NCI-H2029 treated with DMSO at 0.1 percent for 48 hours (cell line): ENCODE measurements around the gene KCND1.

Experiments
- DNase-seq: peaks from one replicate; lab custom pipeline; 2025; lab: John Stamatoyannopoulos, UW

Gene KCND1

DNA sequence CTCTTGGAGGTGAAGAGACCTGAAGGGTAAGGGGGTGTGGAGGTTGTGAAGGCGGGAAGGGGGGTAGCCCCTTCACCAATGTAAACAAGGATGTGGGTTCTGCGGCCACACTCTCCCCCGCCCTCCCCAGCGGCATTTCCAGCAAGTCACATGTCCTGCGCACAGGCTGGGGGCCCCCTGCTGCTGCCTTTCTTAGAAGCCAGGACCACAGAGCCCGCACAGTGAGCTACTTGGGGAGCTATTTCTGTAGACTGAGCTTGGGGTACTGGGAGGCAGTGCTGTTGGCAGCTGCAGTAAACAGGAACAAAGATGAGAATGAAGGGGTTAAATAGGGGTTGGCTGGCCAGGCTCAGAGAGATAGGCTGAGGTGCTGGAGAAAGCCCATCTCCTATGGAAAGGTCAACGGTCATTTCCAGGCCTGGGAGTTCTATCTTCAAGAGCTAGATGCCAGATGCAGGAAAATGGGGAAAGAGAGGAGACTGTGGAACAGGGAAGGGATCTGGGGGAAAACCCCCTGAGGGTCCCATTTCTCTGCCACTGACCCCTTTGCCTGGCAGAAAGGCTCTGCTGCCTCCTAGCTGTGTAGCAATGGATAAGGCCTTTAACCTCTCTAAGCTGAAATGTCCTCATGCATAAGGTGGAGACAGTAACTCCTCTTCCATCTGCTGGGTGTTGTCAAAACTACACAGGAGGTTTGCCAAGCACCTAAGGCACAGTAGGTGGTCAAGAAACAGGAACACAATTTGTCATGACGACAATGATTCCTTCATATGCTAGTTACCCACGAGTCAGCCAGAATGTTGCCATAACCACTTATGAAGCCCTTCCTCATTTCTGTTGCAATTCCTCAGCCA, 34.4 kb downstream of the KCND1 start:
- DNase-seq: no peak

DNA sequence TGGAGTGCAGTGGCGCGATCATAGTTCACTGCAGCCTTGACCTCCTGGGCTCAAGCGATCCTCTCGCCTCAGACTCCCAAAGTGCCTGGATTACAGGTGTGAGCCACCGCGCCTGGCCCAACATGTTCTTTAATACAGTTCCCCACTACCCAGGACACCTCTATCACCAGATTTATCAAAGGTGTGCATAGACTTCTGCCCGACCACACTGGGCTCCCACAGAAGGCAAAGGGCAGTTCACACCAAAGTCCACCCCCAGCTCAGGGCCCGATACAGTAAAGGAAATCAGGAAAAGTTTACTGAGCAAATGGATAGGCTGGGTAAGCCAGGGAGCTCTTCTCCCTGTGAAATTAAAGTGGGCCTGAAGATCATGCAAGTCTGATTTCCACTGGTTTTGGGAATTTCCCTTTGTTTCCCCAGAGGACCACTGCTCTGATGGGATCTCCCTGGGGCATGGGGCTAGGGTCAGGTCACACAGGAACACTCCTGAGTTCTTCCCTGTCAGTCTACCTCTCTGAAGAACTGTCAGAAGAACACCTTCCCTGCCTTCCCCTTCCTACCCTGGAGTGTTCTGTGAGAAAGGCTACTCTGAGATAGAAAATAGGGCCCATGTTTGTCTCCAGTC, 35.1 kb downstream of the KCND1 start:
- DNase-seq: no peak

DNA sequence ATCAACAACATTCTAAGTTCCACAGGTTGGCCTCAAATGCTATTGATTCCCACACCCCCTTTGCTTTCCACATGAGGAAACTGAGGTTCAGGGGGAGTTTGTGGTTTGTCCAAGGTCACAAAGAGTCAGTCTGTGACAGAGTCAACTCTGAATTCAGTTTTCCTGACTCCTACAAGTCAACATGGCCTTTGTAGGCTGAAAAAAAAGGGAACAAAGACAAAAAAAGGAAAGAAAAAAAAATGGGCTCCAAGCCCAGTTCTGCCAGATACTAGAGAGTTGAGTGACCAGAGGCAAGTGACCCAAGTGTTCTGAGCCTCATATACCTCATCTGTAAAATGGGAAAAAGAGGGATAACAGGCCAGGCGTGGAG, 36.4 kb downstream of the KCND1 start:
- DNase-seq: no peak

DNA sequence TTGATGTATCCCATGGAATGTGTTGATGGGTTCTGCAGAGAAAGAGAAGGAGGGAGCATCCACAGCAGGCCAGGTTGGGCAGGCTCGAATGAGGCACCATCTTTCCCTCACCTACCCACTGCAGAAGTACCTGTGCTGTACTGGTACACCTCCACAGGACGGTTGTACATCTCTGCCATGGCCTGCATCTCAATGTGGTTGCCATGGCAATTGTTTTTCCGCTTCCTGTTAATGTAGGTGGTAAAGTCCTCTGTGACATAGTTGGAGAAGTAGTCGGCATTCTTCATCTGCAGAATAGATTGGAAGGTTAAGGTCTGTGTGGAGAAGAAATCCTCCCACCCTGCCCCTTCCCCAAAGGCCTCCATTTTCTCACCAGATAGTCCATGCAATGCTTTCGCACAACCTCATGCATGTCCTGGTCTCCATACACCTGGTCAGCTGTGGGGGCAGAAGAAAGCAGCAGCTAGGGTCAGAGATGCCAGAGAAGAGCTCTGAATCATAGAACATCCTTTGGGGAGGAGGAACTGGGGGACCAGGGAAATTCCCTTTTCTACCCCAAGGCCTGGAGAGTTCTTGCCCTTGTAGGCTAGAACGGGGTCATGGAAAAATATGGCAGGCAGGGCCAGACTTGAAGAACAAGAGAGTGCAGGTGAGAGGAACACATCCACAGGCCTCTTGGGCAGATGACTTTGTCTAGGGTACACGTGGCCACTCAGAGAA, 36.9 kb downstream of the KCND1 start:
- no peak for DNase-seq

DNA sequence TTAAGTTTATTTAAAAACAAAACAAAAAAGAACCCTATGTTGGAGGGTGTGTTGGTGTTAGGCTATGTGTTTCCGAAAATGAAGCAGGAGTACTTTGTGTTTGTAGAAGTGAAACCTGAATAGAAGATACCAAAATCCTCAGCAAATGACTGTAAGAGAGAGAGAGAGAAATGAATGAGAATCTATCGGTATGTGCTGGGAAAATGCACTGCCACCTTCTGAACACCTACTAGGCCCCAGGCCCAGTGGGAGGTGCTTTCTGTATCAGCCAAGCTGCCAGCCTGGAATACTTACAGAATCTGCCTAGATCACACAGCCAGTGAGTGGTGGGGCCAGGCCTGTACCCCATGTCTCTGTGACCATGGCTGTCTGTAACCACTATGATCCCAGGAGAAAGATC, 37.9 kb downstream of the KCND1 start:
- DNase-seq: no peak

DNA sequence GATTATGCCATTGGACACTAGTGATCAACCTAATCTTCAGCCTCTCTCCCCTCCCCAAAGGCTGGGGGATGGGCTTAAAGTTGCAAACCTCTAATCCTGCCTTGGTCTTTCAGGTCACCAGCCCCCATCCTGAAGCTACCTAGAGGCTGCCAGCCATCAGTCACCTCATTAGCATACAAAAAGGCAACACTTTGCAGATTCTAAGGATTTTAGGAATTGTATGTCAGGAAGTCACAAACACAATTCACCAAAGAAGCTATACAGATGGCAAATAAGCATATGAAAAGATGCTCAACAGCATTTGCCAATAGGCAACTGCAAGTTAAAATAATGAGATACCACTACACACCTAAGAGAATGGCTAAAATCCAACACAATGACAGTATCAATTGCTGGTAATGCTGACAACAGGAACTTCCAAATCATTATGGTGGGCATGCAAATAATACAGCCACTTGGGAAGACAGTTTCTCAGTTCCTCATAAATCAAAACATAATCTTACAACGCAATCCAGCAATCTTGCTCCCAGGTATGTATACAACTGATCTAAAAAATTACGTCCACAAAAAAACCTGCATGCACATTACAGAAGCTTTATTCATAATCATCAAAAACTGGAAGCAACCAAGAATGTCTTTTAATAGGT, 43.8 kb downstream of the KCND1 start:
- DNase-seq: no peak

DNA sequence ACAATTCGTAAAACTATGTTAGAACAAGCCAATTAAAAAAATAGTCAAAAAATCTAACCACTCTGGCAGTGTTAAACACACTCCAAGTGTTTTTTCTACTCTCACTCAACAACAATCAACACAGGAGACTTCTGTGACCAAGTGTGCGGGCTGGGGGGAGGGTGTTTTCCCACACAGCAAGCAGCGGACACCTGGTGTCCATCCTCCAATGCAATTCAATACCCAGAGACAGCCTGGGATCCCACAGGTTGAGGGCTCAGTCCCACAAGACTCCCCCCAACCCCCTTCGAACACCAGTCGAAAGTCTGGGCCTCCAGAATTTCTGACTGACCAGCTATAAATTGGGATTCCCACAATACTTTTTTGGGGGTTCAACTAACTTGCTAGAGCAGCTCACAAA, 44.5 kb downstream of the KCND1 start:
- DNase-seq: no peak

DNA sequence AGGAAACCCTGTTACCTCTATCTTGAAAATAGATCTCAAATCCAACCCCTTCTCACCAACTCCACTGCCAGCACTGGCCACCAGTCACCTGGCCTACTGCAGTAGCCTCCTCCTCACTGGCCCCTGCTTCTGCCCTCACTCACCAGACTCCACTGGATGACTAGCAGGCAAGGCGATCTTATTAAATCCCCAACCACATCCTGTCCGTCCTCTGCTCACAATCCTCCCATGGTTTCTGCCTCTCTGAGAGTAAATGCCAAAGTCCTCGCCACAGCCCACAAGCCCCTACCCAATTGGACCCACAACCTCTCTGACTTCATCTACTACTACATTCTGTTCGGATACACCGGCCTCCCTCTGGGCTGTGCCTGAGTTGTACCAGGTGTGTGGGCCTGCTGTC, 47.4 kb downstream of the KCND1 start:
- no peak for DNase-seq

DNA sequence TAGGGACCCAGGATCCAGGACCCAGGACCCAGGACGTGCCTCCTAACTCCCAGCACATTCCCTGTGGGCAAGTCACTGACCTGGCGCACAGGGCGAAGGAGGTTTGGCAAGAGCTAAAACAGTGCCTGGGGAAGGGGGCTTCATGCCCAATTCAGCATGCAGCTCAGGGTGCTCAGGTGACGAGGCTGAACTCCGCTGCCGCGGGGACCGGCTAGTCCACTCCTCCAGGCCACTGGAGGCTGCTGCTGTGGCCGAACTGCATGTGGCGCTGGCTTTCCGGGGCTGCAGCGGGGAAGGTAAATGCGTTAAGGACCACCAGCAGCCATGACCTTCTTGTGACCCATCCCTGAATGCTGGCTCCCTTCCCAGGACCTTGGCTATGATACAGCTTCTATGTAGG, 47.9 kb downstream of the KCND1 start:
- no peak for DNase-seq

DNA sequence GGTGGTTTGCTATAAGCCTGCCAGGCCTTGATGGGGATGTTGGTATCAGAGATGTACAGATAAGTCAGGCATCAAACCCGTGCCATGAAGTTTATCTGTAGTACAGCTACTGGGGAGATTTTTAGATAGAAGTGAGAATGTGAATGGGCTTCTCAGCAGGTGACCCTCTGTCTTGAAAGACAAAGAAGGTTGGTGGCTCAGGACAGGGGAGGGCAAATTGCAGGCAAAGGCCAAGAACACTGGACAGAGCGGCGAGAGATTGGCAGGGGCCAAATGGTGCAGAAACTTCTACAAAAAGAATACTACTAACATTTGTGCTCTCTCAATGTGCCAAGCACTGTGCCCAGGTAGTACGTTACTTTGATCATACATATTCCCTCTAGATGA, 50.9 kb downstream of the KCND1 start:
- no peak for DNase-seq

DNA sequence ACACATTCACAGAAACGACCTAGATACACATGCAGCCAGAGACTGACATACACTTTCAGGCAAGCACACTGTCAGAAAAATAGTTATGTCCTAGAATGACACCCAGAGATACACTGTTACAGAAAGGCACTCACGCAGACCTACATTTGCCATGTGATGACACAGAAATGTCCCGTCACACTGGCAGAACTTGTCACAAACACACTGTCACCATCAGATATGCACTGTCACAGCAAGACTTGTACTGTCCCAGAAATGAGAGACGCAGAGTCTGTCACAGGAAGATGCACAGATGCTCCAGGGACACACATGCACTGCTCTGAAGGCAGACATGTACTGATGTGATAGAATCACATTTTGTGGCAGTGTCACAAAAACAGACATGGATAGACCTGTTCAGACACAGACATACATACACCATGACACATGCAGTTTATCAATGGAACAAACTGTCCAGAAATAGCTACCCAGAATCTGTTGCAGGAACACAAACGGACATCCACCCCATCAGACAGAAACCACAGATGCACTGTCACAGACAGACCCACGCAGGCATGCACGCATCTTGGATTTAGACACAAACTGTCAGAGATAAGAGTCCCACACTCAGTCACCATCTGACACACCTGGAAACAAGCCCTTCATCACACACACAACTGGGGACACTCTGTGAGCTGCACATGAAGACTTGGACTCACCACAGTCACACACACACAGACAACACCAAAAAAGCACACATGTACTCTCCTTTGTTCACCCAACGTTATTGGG, 51.5 kb downstream of the KCND1 start:
- DNase-seq: no peak

DNA sequence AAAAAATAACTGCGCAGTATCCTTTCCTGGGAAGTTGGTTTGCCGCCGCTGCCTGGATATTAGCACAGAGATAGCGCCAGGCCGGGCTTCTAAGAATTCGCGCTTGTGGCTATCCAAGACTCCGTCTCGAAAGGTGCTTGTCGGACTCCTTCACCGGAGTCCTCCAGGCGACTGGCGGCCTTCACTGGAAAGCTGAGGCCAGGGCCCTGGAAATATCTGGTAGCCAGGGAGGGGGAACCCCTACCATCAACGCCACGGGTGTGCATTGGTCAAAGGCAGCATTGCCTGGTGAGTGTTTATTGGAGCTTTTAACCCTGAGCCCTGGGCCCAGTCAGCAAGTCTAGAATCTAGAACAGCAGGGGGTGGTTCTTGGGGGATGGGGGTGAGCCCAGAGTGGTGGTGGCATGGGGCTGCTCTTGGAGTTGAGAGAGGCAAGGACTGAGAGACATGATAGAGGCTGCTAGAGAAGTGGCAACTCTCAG, 52.2 kb downstream of the KCND1 start:
- DNase-seq: no peak

DNA sequence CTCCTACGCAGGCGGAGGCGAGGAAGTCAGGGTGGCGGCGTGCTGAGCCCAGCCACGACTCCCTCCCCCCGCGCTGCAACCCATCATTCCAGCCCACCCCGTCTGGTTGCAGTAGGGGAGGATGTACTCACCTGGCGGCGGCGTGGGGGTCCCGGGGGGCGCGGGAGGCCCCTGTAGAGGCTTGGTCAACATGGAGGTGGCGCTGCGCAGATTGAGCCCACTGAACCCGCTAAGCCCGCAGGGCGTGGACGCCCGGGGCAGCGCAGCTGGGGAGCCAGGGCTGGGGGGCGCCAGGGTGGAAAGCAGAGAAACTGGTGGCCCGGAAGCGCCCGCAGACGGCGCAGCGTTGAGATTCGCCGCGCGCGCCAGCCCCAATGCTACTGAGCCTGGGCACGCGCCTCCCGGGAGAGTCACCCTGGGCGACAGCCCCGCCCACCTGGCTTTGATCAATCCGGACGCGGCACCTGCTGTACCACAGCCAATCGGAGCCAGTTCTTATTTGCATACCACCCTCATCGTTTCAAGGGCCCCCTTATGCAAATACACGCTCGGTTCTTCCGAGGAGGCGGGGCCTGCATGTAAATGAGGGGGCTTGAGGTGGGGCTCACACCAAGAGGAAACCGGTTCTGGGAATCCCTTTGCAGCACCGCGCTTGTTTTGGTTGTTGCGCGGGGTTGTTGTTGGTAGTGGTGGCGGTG, 52.9 kb downstream of the KCND1 start, which contains the start of gene PIM2:
PIM2 (minus strand) TSS at position 382 of the 698 bp plus-strand sequence; CDS start at position 192, 190 bp downstream.
- DNase-seq: peak; percentile 85

DNA sequence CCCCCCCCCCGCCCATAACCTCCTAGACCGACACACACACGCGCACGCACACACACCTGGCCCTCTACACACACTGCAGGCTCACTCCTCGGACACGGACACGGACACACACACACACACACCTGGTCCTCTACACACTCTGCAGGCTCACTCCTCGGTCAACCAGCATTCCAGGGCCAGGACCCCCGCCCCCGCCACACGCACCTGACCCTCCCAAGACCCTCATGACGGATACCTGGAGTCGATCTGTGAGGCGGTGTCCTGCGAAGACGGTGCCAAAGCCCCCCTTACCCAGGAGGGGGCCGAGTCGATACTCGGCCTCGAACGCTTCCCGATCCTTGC, 53.4 kb downstream of the KCND1 start:
- DNase-seq: no peak

DNA sequence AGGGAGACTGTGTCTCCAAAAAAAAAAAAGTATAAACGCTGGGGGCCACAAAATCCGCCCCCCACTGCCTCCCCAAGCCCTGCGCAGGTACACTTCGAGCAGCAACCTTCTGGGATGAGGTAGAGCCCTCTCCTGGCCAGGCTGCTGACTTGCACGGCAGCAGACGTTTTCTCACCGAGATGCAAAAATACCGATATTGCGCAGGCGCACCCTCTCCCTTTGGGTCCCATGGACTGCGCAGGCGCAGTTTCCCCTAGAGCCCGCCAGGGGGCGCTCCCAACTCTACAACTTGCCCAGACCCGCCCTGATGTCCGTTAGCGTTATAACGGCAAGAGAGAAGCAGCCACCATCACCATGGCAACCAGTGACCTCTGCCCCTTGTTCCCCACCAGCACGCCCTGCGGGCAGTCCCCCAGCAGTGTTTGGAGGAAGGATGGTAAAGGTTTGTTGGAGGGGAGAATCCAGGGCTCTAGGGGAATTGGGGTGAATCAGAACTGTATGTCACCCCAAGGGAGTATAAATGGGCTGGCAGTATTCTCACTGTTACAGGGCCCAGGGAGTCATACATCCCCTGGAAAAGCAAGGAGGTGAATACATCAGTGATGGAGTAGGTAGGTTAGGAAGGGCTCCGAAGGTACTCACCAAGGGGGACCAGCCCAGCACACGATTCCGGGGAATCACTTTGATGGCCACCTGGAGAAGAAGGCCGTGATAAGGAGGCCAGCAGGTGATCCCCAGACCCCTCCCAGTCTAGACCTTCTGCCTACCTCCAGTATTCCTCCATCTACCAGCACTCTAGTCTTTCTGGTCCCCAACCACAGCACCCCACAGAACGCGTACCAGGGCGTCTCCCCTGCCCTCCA, 54.3 kb downstream of the KCND1 start:
- peak; percentile 69 for DNase-seq

DNA sequence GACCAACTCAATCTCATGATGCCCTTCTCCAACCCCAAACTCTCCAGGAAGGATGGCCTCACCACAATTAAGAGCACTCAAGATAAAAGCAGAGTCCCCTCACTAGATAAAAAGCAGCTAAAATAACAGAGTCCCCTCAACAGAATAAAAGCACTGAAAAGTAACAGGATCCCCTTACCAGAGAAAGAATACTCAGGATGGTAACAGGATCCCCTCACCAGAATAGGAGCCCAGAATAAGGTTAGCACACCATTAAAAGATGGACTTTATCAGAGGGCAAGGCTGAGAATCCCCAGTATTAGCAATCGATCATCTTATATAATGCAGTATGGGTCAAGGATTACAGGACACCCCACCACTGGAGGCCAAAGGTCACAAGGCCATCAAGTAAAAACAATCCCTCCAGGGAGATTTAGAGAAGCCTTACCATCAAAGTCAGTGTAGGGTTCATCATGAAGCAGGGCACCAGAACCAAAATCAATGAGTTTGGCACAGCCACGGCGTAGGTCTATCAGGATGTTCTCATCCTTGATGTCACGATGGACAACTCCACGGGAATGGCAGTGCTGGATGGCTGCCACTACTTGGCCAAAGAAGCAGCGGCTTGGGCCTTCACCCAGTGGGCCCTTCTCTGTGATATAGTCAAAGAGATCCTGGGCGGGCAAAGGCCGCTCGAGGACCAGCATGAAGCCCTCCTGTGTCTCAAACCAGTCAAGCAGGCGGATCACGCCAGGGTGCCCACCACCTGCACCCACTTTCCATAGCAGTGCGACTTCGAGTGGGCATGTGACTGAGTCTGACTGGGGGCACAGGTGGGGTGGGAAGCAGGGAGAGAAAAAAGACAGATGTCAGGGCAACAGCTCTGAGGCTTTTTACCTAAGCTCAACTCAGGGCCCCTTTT, 56.8 kb downstream of the KCND1 start:
- no peak for DNase-seq

DNA sequence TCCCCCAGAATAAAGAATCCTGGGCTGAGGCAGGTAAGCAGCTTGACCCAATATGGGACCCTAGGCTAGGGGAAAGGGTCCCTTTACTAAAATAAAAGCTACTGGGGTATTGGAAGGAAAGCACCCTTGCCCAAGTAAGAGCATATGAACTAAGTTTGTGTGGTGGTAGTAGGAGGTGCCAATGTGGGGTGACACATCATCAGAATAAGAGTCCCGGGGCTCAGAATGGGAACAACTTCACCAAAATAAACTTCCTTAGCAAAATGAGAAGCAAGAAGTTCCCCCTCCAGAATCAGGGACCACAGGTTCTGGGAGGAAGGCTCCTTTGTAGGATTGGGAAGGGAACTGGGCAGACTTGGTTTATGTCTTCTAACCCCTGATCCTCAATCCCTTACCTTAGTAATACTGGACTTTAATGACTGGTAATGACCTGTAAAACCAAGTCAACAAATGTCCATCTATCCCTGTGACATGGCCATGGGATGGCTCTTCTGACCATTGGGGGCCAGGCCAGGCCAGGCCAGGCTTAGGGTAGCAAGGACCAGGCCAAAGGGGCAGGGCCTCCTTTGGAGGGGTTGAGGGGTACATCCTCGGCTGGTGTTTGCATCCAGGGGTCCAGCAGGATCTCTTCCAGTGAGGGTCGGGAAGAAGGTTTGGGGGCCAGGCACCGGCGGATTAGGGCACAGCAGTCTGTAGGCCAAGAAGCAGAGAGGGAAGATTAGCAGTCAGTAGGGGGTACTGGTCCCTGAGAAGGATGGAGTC, 57.9 kb downstream of the KCND1 start:
- no peak for DNase-seq
